ENCODE data around the gene COMMD4. TPM values are rescaled to one million over a fixed set of nuclear protein-coding genes. Genes with fewer than 3 reads are reported as not detected.
"Not testable (repeated sequence)": the region's sequence is repeated elsewhere in the genome, so short reads cannot be mapped to it uniquely, and the experiment has no call there.

Gene COMMD4
- total RNA-seq, 1 donor from 2014 or later = 36.4 TPM

- Mint-ChIP-seq H3K27ac (no peak overlapping the region), H3K27me3 (ENCODE audit: insufficient read depth, low read depth) (peaks cover 10% of the 10 kb centered on the region), H3K9me3 (no peaks in the 10 kb centered on the region), H3K4me3 (no peak overlapping the region), H3K36me3 (no peaks in the 10 kb centered on the region), H3K4me1 (peaks cover 3% of the 10 kb centered on the region)
- H3K27me3 ChIP-seq = peaks cover 35% of the 10 kb centered on the region
- no peak overlapping the region for H3K9ac ChIP-seq
- no peak for DNase-seq (ENCODE audit: low spot score)
- H2AFZ ChIP-seq (replicated peaks) = no peak overlapping the region
- no peaks in the 10 kb centered on the region for H3K9me3 ChIP-seq (ENCODE audit: low read depth)
- no peaks in the 10 kb centered on the region for H3F3A ChIP-seq (ENCODE audit: low read depth)
- no peak overlapping the region for H3K4me2 ChIP-seq
- no peak overlapping the region for H3K4me3 ChIP-seq
- no peaks in the 10 kb centered on the region for H3K4me1 ChIP-seq
- H4K20me1 ChIP-seq (ENCODE audit: low read depth) = no peaks in the 10 kb centered on the region
- TF ChIP-seq EZH2 (IDR thresholded peaks at IDR 0.05) (no peak), CTCF (IDR thresholded peaks at IDR 0.05) (no peak), EZH2phosphoT487 (IDR thresholded peaks at IDR 0.05) (no peak)
- no peaks in the 10 kb centered on the region for H3K79me2 ChIP-seq (ENCODE audit: low read depth)
- H3K36me3 ChIP-seq = no peaks in the 10 kb centered on the region
- H3K27ac ChIP-seq = no peak overlapping the region
Measured at GRCh38 chr15:75309711-75310110, 26.2 kb upstream of the COMMD4 start.

- H3K79me2 ChIP-seq (ENCODE audit: low read depth); H3K27me3 Mint-ChIP-seq (ENCODE audit: insufficient read depth, low read depth); H4K20me1 ChIP-seq (ENCODE audit: low read depth); H3K27ac ChIP-seq; H3K36me3 ChIP-seq; H3K4me3 Mint-ChIP-seq; H3K9me3 Mint-ChIP-seq; H2AFZ ChIP-seq (replicated peaks); H3K9me3 ChIP-seq (ENCODE audit: low read depth); H3K27ac Mint-ChIP-seq; H3K4me1 ChIP-seq; DNase-seq (ENCODE audit: low spot score); H3K36me3 Mint-ChIP-seq; H3K4me3 ChIP-seq; H3K9ac ChIP-seq; H3K4me1 Mint-ChIP-seq; H3F3A ChIP-seq (ENCODE audit: low read depth); H3K4me2 ChIP-seq: not testable (repeated sequence)
- H3K27me3 ChIP-seq = peaks cover 27% of the 10 kb centered on the region
Measured at GRCh38 chr15:75312548-75312947, 23.3 kb upstream of the COMMD4 start.

GRCh38 chr15:75313116-75313845, 22.6 kb upstream of the COMMD4 start:
- Mint-ChIP-seq H3K4me1 (no peaks in the 10 kb centered on the region), H3K4me3 (no peak overlapping the region), H3K9me3 (no peaks in the 10 kb centered on the region), H3K27ac (no peak overlapping the region), H3K27me3 (ENCODE audit: insufficient read depth, low read depth) (peaks cover 7% of the 10 kb centered on the region), H3K36me3 (no peaks in the 10 kb centered on the region)
- no peak overlapping the region for H3K4me2 ChIP-seq
- no peak overlapping the region for H3K27ac ChIP-seq
- no peak for TF ChIP-seq EZH2 (IDR thresholded peaks at IDR 0.05)
- TF ChIP-seq EZH2phosphoT487 (IDR thresholded peaks at IDR 0.05) = no peak
- TF ChIP-seq CTCF (IDR thresholded peaks at IDR 0.05) = no peak
- H3K36me3 ChIP-seq = no peaks in the 10 kb centered on the region
- no peaks in the 10 kb centered on the region for H3K9me3 ChIP-seq (ENCODE audit: low read depth)
- no peaks in the 10 kb centered on the region for H4K20me1 ChIP-seq (ENCODE audit: low read depth)
- no peak overlapping the region for H3K4me3 ChIP-seq
- H3K9ac ChIP-seq = no peak overlapping the region
- H2AFZ ChIP-seq (replicated peaks) = no peak overlapping the region
- no peaks in the 10 kb centered on the region for H3K79me2 ChIP-seq (ENCODE audit: low read depth)
- no peaks in the 10 kb centered on the region for H3K4me1 ChIP-seq
- H3K27me3 ChIP-seq = peaks cover 20% of the 10 kb centered on the region
- DNase-seq (ENCODE audit: low spot score) = no peak
- H3F3A ChIP-seq (ENCODE audit: low read depth) = no peaks in the 10 kb centered on the region

GRCh38 chr15:75314552-75315290, 21.1 kb upstream of the COMMD4 start:
- no peaks in the 10 kb centered on the region for H3K9me3 ChIP-seq (ENCODE audit: low read depth)
- H3K79me2 ChIP-seq (ENCODE audit: low read depth) = no peaks in the 10 kb centered on the region
- Mint-ChIP-seq H3K36me3 (no peaks in the 10 kb centered on the region), H3K4me3 (no peak overlapping the region), H3K4me1 (no peaks in the 10 kb centered on the region), H3K27me3 (ENCODE audit: insufficient read depth, low read depth) (peaks cover 7% of the 10 kb centered on the region), H3K9me3 (no peaks in the 10 kb centered on the region), H3K27ac (no peak overlapping the region)
- no peaks in the 10 kb centered on the region for H3K4me1 ChIP-seq
- H3K4me3 ChIP-seq = no peak overlapping the region
- H3K36me3 ChIP-seq = no peaks in the 10 kb centered on the region
- no peaks in the 10 kb centered on the region for H3F3A ChIP-seq (ENCODE audit: low read depth)
- DNase-seq (ENCODE audit: low spot score) = no peak
- TF ChIP-seq EZH2 (IDR thresholded peaks at IDR 0.05) (no peak), EZH2phosphoT487 (IDR thresholded peaks at IDR 0.05) (no peak)
- no peaks in the 10 kb centered on the region for H4K20me1 ChIP-seq (ENCODE audit: low read depth)
- no peak overlapping the region for H2AFZ ChIP-seq (replicated peaks)
- H3K9ac ChIP-seq = no peak overlapping the region
- no peak overlapping the region for H3K4me2 ChIP-seq
- no peak overlapping the region for H3K27ac ChIP-seq
- peaks cover 6% of the 10 kb centered on the region for H3K27me3 ChIP-seq

- H3K9ac ChIP-seq; H3K4me1 ChIP-seq; H3K4me2 ChIP-seq; H3K4me1 Mint-ChIP-seq; H2AFZ ChIP-seq (replicated peaks); H3K27ac ChIP-seq; H3K79me2 ChIP-seq (ENCODE audit: low read depth); H3K27me3 ChIP-seq; DNase-seq (ENCODE audit: low spot score); H3F3A ChIP-seq (ENCODE audit: low read depth); H3K27me3 Mint-ChIP-seq (ENCODE audit: insufficient read depth, low read depth); H4K20me1 ChIP-seq (ENCODE audit: low read depth); H3K36me3 Mint-ChIP-seq; H3K9me3 Mint-ChIP-seq; H3K27ac Mint-ChIP-seq; H3K9me3 ChIP-seq (ENCODE audit: low read depth); H3K36me3 ChIP-seq; H3K4me3 Mint-ChIP-seq; H3K4me3 ChIP-seq: not testable (repeated sequence)
Measured at GRCh38 chr15:75319231-75319897, 16.5 kb upstream of the COMMD4 start.

Data from neural progenitor cell (in vitro differentiated cells).